GM19193 (cell line): ENCODE measurements around the gene ZNF212.

ENCODE experiments used
- POLR2A ChIP-seq: IDR thresholded peaks from 4 replicates; pipeline ENCODE4 v1.6.1; 2011; ENCODE audit not compliant: insufficient read depth, insufficient read length; ENCODE audit errors: extremely low read depth

The ZNF212 gene

DNA sequence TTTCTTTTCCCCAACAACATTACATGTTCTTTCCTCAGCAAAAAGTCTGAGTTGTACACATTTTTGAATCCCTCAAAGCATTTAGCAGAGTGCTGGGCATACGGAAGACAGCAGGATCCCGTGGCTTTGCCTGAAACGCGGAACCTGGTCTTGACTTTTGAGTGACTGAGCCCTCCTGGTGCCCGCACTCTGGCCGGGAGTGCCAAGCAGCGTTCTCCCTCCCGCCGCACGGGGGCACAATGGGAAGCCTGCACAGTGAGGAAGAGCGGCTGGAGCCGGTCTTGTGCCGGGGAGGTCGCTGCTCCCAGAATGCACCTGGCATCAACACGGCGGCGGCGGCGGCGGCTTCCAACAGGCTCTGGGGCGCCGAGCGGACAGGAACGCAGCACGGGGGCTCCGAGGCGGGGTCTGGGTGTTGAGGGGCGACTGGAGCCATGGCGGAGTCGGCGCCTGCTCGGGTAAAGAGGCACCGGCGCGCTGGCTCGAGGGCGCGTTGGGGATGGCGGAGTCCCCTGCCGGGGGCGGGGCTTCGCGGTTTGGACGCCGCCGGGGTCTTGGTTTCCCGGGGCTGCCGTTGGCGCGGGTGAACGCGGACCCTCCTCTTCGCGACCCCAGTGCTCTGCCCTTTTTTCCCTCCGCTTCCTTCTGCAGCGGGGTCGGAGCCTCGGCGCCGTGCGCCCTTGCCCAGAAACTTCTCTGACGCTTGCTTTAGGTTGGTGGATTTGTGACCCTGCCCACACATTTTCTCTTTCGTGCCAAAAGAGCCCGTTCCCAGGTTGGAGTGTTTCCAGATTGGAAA is at the start of gene ZNF212:
ZNF212 (plus strand) TSS at position 307 of the 799 bp plus-strand sequence; CDS start at position 435, 128 bp downstream.
- TF ChIP-seq POLR2A = peak; percentile 69

DNA sequence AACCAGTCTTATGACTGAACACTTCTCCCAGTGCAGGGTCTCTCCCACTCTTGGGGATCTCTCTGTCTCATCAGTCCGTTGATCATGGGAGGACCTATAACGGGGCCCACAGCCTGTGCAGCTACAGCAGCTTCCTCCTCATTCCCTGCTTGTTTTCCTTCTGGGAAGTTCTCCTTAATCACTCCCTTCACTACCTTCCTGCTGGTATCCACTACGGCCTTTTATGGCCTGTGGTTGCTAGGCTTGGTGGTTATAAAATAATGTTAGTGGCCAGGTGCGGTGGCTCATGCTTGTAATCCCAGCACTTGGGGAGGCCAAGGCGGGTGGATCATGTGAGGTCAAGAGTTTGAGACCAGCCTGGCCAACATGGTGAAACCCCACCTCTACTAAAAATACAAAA is 47.6 kb upstream of the ZNF212 start:
- TF ChIP-seq POLR2A = no peak

DNA sequence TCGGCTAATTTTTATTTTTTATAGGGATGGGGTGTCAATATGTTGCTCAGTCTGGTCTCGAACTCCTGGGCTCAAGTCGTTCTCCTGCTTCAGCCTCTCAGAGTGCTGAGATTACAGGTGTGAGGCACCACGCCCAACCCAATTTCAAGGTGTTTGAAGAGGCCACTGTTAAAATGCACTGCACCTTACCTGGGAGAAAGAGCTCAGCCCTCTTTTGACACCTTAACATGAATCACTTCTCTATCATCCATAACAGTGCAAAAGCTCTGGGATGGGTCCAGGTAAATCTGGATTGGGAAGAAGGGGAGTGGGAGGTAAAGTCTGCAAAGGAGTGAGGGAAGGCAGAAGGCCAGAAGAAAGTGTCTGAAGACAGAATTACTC is 44.7 kb upstream of the ZNF212 start:
- no peak for TF ChIP-seq POLR2A

- peak; percentile 76 for TF ChIP-seq POLR2A
These were observed 44.0 kb upstream of the ZNF212 start, which contains the start of gene ZNF282 for GRCh38 chr7:149195180-149196150. TSS of gene ZNF282 (plus strand) at chr7:149195546. CDS start at chr7:149195590, 44 bp downstream.

- TF ChIP-seq POLR2A = no peak
These were observed 43.2 kb upstream of the ZNF212 start for GRCh38 chr7:149196151-149196704.

DNA sequence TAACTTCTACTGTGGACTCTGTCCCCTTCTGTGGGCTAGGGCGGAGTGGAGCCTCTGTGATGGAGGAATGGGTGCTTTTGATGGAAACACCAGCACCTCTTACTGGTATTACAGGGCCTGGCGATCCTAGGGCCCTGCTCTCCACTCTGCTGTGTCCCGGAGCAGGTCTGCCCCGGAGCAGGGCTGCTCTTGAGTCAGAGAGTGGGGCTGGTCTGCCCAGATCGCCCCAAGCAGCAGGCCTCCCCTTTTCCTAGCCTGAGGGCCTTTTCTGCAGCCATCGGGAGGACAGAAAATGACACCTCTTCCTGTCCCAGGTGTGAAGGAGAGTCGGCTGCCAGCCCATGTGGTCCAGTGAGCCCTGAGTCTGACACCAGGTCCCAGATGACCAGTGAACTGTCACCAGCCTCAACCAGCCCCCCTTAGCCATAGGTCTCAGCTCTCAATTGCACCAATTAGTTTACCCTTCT is 42.7 kb upstream of the ZNF212 start:
- no peak for TF ChIP-seq POLR2A

- no peak for TF ChIP-seq POLR2A
These were observed 41.8 kb upstream of the ZNF212 start for GRCh38 chr7:149197675-149198074.

- TF ChIP-seq POLR2A = no peak
These were observed 41.2 kb upstream of the ZNF212 start for GRCh38 chr7:149198161-149198816.

GRCh38 chr7:149199234-149199995 is 40.0 kb upstream of the ZNF212 start:
- no peak for TF ChIP-seq POLR2A

GRCh38 chr7:149202831-149203231 is 36.6 kb upstream of the ZNF212 start:
- TF ChIP-seq POLR2A = no peak

- TF ChIP-seq POLR2A = no peak
These were observed 33.6 kb upstream of the ZNF212 start for GRCh38 chr7:149205690-149206381.

DNA sequence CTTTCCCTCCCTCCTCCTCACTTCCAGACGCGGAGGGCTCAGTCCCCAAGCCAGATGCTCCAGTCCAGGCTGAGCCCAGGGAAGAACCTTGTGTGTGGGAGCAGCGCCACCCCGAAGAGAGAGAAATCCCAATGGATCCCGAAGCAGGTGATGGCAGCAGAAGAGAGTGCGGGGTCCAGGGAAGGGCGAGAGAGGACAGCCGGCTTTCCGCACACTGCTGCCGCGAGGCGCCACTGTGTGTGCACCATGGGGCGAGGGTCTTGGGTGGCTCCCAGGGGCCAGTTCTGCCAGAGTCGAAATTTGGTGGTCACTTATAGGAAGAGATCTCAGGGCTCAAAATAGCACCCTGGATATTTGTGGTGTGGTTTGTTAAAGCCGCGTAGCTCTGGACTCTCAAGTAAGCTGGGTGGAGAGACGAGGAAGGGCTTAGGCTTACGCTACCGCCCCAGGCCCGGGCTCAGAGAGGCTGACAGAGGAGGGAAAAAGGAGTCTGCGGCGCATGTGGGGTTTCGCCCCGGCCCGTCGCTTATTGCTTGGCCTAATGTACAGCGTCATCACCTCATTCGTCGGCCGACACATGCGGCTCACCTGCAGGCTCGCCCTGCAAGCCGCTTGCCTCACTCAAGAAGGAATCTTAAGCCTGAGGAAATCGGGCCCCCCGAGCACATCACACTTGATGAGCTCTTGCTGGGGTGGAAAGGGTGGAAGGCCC is 32.0 kb upstream of the ZNF212 start:
- TF ChIP-seq POLR2A = no peak
